Naive thymus-derived CD8-positive, alpha-beta T cell (primary cell): ENCODE measurements around the gene STMN1. TPM values are rescaled to one million over a fixed set of nuclear protein-coding genes. Genes with fewer than 3 reads are reported as not detected.

Experiments
- ATAC-seq, 2 donors: fragments of 150-1000 bp; cut with Tn5 transposase in 1 of 2; sonication (Bioruptor Pico), chemical (Tn5 transposase) in 1 of 2; 1 replicate in 1 of 2; 2 replicates in 1 of 2; pipeline ENCODE4 v1.10.0; 2021; ENCODE audit warnings: mild to moderate bottlenecking in 2 of 2, moderate library complexity in 2 of 2
- POLR2A ChIA-PET: fragments of 350-600 bp; sonication (Branson Sonifier 250); formaldehyde crosslinking; loops from one replicate; lab custom pipeline; 2021; ENCODE audit warnings: antibody characterized with exemption; lab: Charles Lee
- DNase-seq, 10 donors: peaks; one replicate each; pipeline versions ENCODE4 v3.0.0 to v3.0.0-alpha.2; 2020 to 2022
- H3K27ac Mint-ChIP-seq, 10 donors: one replicate each; pipeline ENCODE4 v1.8.0; 2020 to 2022; ENCODE audit warnings: mild to moderate bottlenecking in 10 of 10, mixed read lengths in 10 of 10, moderate library complexity in 4 of 10, inconsistent platforms in 1 of 10
- H3K27me3 Mint-ChIP-seq, 5 donors: one replicate each; pipeline ENCODE4 v1.8.0; 2021 to 2022; ENCODE audit warnings: mixed read lengths in 5 of 5
- H3K36me3 Mint-ChIP-seq, 3 donors: one replicate each; pipeline ENCODE4 v1.8.0; 2020 to 2022; ENCODE audit warnings: mixed read lengths in 3 of 3, mild to moderate bottlenecking in 2 of 3, inconsistent platforms in 1 of 3
- H3K4me1 Mint-ChIP-seq, 4 donors: one replicate each; pipeline ENCODE4 v1.8.0; 2021 to 2022; ENCODE audit warnings: mixed read lengths in 4 of 4
- H3K4me3 Mint-ChIP-seq, 10 donors: one replicate each; pipeline ENCODE4 v1.8.0; 2020 to 2022; ENCODE audit warnings: mild to moderate bottlenecking in 10 of 10, mixed read lengths in 10 of 10, moderate library complexity in 6 of 10, inconsistent platforms in 1 of 10
- H3K9me3 Mint-ChIP-seq, 9 donors: one replicate each; pipeline ENCODE4 v1.8.0; 2020 to 2022; ENCODE audit warnings: mixed read lengths in 9 of 9, mild to moderate bottlenecking in 3 of 9, inconsistent platforms in 1 of 9, moderate library complexity in 1 of 9
- polyA plus RNA-seq, 3 donors: library from polyadenylated mRNA; unstranded; fragments of 300-500 nt; fragmentation: Illumina TruSeq; gene quantifications; one replicate each; pipeline ENCODE4 v1.2.3, GENCODE V29; 2021
- total RNA-seq, 8 experiments: library from RNA in 2 of 8; stranded (reverse) in 2 of 8; gene quantifications; one replicate each; pipeline ENCODE4 v1.2.3 and lab custom pipeline; 2021 to 2026

Gene STMN1
- total and polyA plus RNA-seq, 5 experiments from 2014 or later = 83.3 to 238 (median 197) TPM

DNA sequence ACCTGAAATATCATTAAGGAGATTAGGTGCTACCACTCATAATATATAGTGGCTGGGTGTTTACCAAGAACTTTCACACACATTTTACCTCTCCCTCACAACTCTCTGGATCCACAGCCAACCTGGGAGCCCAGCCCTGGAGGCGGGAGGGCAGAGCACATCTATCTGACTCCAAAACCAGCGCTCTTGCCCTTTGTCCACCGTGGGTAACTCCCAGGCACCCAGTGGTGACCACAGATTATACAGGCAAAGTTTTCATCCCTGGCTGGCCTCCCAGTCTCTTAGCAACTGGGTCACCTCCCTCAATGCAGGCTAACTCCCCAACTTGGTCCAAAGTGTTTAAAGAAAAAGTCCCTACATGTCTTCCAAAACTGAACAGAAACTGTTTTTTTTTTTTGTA is 33.1 kb downstream of the STMN1 start:
- no peaks in the 10 kb centered on the region for H3K9me3 Mint-ChIP-seq
- no peaks in the 10 kb centered on the region for H3K36me3 Mint-ChIP-seq
- DNase-seq (no peak), ATAC-seq (no peak)
- POLR2A ChIA-PET = interaction anchor here (1.1 kb wide), 1 partner anchor 55 kb away, joined by 3 read pairs; no protein-coding TSS in a partner anchor
- H3K4me3 Mint-ChIP-seq = peak overlapping the region in 2 of 10 donors; percentile 6 to 14
- H3K27ac Mint-ChIP-seq = peak overlapping the region in 2 of 10 donors; percentile 24 to 65
- peaks cover 5 to 31% (median 17%) of the 10 kb centered on the region in 4 donors for H3K4me1 Mint-ChIP-seq
- no peaks in the 10 kb centered on the region for H3K27me3 Mint-ChIP-seq

DNA sequence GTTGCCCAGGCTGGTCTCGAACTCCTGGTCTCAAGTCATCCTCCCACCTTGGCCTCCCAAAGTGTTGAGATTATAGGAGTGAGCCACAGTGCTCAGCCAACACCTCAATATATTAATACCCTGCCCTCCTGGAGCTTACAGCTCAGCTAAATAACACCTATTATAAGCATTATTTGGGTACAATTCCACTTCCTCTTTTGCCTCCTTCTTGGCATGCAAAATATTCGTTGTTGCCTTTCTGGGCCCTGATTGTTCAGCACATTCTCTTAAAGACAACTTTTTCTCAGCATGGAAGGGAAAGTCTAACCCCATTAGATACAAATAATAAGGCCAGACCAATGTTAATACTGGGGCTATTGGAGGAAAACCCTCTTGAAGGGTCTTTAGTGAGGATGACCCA is 33.5 kb downstream of the STMN1 start:
- DNase-seq (no peak), ATAC-seq (no peak)
- H3K27ac Mint-ChIP-seq = peak overlapping the region in 1 of 10 donors; percentile 24
- no peaks in the 10 kb centered on the region for H3K36me3 Mint-ChIP-seq
- H3K4me3 Mint-ChIP-seq = peak overlapping the region in 1 of 10 donors; percentile 24
- H3K9me3 Mint-ChIP-seq = no peaks in the 10 kb centered on the region
- POLR2A ChIA-PET = interaction anchor here (1.1 kb wide), 1 partner anchor 55 kb away, joined by 3 read pairs; no protein-coding TSS in a partner anchor
- peaks cover 5 to 31% (median 17%) of the 10 kb centered on the region in 4 donors for H3K4me1 Mint-ChIP-seq
- no peaks in the 10 kb centered on the region for H3K27me3 Mint-ChIP-seq

DNA sequence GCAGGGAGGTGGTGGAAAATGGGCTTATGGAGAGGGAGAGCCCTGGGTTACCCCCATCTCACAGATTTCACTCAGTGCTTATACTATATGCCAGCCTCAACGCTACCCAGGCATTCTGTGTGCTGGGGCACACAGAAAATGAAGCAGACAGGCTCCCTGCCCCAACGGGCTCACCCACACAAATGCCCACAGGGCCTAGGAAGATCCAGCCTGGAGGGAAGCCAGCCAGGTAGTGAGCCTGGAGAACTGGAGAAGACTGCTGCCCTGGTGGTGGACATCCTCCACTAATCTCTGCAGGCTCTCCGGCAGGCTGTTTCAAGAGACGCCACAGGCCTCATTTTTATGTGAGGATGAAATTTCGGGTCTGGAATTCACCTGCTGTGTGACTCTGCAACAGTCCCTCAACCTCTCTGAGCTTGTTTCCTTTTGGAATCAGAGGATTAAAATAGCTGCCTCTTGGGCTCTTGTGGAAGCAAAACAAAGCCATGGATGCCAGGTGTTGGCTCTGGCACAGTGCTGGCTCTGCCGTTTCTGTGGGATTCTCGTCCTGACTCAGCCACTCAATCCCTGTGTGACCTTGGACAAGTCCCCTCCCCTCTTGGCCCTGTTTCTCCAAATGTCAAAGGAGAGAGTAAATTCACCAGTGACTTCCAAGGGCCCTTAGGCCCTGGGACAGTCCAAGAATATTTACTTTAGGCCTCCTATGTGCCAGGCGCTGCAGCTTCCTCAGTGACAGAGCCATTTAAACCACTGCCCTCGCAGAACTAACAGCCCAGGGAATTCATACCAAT is 34.3 kb downstream of the STMN1 start:
- peaks cover 7 to 31% (median 17%) of the 10 kb centered on the region in 4 donors for H3K4me1 Mint-ChIP-seq
- no peaks in the 10 kb centered on the region for H3K9me3 Mint-ChIP-seq
- ATAC-seq (no peak), DNase-seq (no peak)
- no peak overlapping the region for H3K27ac Mint-ChIP-seq
- H3K36me3 Mint-ChIP-seq = no peaks in the 10 kb centered on the region
- POLR2A ChIA-PET = interaction anchor here (1.1 kb wide), 1 partner anchor 54 kb away, joined by 3 read pairs; no protein-coding TSS in a partner anchor
- no peaks in the 10 kb centered on the region for H3K27me3 Mint-ChIP-seq
- H3K4me3 Mint-ChIP-seq = no peak overlapping the region

DNA sequence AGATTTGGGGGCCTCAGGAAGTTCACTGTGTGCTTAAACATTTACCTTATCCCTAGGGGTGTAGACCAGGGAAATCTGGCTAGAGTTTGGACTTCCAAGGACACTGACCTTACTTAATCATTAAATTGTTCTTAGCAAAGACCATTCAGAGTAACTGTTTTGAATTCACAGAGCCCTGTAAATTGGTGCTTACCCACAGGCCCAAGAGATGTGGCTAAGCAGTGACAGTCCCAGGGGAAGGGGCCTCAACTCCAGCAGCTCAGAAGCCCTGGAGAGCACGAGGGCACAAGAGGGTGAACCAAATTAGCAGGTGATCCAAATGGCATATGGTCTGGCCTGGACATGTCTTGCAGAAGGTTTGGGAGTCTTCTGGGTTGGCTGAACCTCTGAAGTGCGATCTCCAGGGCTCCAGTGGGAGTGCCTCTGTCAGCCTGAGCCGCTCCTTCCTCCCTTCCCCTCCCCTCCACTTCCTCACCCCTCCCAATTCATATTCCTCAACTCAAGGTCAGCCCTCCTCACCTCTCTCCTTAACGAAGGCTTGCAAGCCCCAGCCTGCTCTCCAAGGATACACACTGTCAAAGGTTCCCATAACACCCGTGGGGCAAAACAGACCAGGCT is 35.0 kb downstream of the STMN1 start:
- POLR2A ChIA-PET = no interaction called here
- H3K4me1 Mint-ChIP-seq = peaks cover 7 to 27% (median 13%) of the 10 kb centered on the region in 4 donors
- no peaks in the 10 kb centered on the region for H3K9me3 Mint-ChIP-seq
- H3K27ac Mint-ChIP-seq = no peak overlapping the region
- H3K4me3 Mint-ChIP-seq = no peak overlapping the region
- no peaks in the 10 kb centered on the region for H3K36me3 Mint-ChIP-seq
- no peak for ATAC-seq
- no peaks in the 10 kb centered on the region for H3K27me3 Mint-ChIP-seq
- DNase-seq = no peak

GRCh38 chr1:25870614-25871013 is 35.6 kb downstream of the STMN1 start:
- ATAC-seq (no peak), DNase-seq (no peak)
- H3K4me3 Mint-ChIP-seq = no peak overlapping the region
- H3K36me3 Mint-ChIP-seq = no peaks in the 10 kb centered on the region
- no peaks in the 10 kb centered on the region for H3K27me3 Mint-ChIP-seq
- H3K27ac Mint-ChIP-seq = no peak overlapping the region
- POLR2A ChIA-PET = no interaction called here
- no peaks in the 10 kb centered on the region for H3K9me3 Mint-ChIP-seq
- peaks cover 7 to 25% (median 9%) of the 10 kb centered on the region in 4 donors for H3K4me1 Mint-ChIP-seq

- ATAC-seq (no peak), DNase-seq (no peak)
- Mint-ChIP-seq H3K27ac (no peak overlapping the region), H3K36me3 (no peaks in the 10 kb centered on the region), H3K27me3 (no peaks in the 10 kb centered on the region), H3K9me3 (no peaks in the 10 kb centered on the region), H3K4me3 (no peak overlapping the region), H3K4me1 (peaks cover 5 to 24% (median 7%) of the 10 kb centered on the region in 4 donors)
- POLR2A ChIA-PET = no interaction called here
Measured at GRCh38 chr1:25869909-25870606, 36.2 kb downstream of the STMN1 start.

DNA sequence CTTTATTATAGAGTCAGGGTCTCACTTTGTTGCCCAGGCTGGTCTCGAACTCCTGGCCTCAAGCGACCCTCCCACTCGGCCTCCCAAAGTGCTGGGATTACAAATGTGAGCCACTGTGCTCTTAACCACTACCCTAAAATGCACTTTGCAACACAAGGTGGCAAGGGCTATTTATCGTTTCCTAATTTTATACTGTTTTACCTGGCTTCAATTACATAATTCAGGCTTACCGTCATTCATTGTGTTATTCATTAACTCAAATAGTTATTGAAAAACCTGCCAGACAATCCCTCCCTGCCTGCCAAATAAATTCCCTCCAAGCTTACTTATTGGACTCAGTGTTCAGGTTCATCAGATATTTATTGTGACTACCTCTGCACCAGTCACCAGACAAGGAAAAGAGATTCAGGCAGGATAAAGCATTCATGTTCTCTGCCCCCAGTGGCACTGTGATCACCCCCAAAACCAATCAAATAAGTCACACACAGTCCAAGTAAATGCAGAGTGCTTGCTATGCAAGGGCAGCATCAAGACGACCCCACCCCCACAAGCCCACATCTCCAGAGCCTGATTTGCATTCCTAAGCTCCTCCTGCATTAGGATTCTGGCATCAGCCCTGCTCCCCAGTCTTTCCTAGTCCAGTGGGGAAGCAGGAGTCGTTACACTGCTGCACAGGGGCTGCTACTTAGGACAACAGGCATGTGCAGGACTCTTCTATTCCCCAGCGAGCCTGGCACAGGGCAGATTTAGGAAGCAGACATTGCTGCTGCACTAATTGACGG is 38.8 kb downstream of the STMN1 start:
- ATAC-seq (no peak), DNase-seq (no peak)
- Mint-ChIP-seq H3K4me1 (peaks cover 0 to 8% (median 1%) of the 10 kb centered on the region in 4 donors), H3K4me3 (no peak overlapping the region), H3K36me3 (peaks cover 0 to 7% (median 3%) of the 10 kb centered on the region in 3 donors), H3K27me3 (no peaks in the 10 kb centered on the region), H3K27ac (peak overlapping the region in 1 of 10 donors; percentile 33), H3K9me3 (no peaks in the 10 kb centered on the region)
- POLR2A ChIA-PET = interaction anchor here (0.6 kb wide), 1 partner anchor 23 kb away, joined by 3 read pairs; no protein-coding TSS in a partner anchor

- Mint-ChIP-seq H3K36me3 (peaks cover 0 to 9% (median 3%) of the 10 kb centered on the region in 3 donors), H3K4me1 (peaks cover 5 to 11% (median 6%) of the 10 kb centered on the region in 4 donors), H3K27ac (peak overlapping the region in 1 of 10 donors; percentile 1), H3K9me3 (no peaks in the 10 kb centered on the region), H3K4me3 (no peak overlapping the region), H3K27me3 (no peaks in the 10 kb centered on the region)
- ATAC-seq (no peak), DNase-seq (no peak)
- POLR2A ChIA-PET = no interaction called here
Measured at GRCh38 chr1:25866288-25866687, 39.9 kb downstream of the STMN1 start.

GRCh38 chr1:25864434-25864833 is 41.8 kb downstream of the STMN1 start:
- ATAC-seq = no peak
- Mint-ChIP-seq H3K27ac (peak overlapping the region in 2 of 10 donors; percentile 46 to 84), H3K4me1 (peaks cover 9 to 20% (median 10%) of the 10 kb centered on the region in 4 donors), H3K27me3 (no peaks in the 10 kb centered on the region), H3K4me3 (no peak overlapping the region), H3K36me3 (peaks cover 0 to 9% (median 3%) of the 10 kb centered on the region in 3 donors), H3K9me3 (no peaks in the 10 kb centered on the region)
- no peak for DNase-seq
- POLR2A ChIA-PET = interaction anchor here (0.6 kb wide), 1 partner anchor 311 kb away, joined by 3 read pairs; no protein-coding TSS in a partner anchor

- ATAC-seq = no peak
- H3K9me3 Mint-ChIP-seq = no peaks in the 10 kb centered on the region
- POLR2A ChIA-PET = interaction anchor here (2.8 kb wide), 1 partner anchor 12 kb away, joined by 9 read pairs; the partner anchor contains the start of gene PAQR7
- H3K27me3 Mint-ChIP-seq = no peaks in the 10 kb centered on the region
- peaks cover 13 to 25% (median 17%) of the 10 kb centered on the region in 4 donors for H3K4me1 Mint-ChIP-seq
- no peak for DNase-seq
- H3K27ac Mint-ChIP-seq = peak overlapping the region in 2 of 10 donors; percentile 82 to 84
- no peak overlapping the region for H3K4me3 Mint-ChIP-seq
- H3K36me3 Mint-ChIP-seq = peaks cover 0 to 9% (median 3%) of the 10 kb centered on the region in 3 donors
Measured at GRCh38 chr1:25863486-25864262, 42.5 kb downstream of the STMN1 start.

DNA sequence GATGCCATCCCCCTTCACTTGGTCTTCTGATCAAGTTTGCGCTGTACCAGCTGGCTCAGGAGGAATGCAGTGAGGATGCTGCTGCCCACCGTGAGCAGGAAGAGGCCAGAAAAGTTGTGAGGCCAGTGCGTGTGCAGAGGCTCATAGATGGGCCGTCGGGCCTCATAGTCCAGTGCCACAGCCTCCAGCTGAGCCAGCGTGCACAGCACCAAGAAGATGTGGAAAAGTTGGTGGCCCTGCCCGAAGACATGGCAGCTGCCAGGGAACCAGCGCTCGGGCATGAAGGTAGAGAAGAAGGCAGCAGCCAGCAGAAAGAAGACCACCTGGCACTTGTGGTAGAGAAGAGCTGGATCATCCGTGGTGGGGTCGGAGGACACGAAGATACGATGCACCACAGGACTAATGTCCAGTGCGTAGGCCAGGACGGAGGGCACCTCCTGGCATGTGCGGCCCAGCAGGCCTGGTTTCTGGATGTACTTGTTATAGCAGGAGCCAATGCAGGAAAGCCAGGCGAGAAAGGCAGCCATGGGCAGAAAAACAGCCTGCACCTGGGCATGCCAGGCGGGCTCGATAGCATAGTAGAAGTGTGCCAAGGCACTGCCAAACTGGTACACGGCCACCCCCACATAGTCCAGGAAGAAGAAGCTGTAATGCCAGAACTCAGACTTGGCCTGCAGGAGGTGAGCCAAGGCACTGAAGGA is 43.3 kb downstream of the STMN1 start:
- Mint-ChIP-seq H3K4me1 (peaks cover 14 to 28% (median 21%) of the 10 kb centered on the region in 4 donors), H3K27ac (peak overlapping the region in 4 of 10 donors; percentile 38 to 82 (median 53)), H3K36me3 (peaks cover 0 to 9% (median 3%) of the 10 kb centered on the region in 3 donors), H3K4me3 (no peak overlapping the region), H3K27me3 (no peaks in the 10 kb centered on the region), H3K9me3 (no peaks in the 10 kb centered on the region)
- ATAC-seq = no peak
- DNase-seq = no peak
- POLR2A ChIA-PET = interaction anchor here (2.8 kb wide), 1 partner anchor 12 kb away, joined by 9 read pairs; the partner anchor contains the start of gene PAQR7
